ENCODE results near the gene SIGLECL1. TPM values are rescaled to one million over a fixed set of nuclear protein-coding genes. Genes with fewer than 3 reads are reported as not detected.

Gene SIGLECL1
- total and polyA plus RNA-seq, 2 donors from 2014 or later: not detected

GRCh38 chr19:51211833-51212232, 39.0 kb upstream of the SIGLECL1 start:
- peaks cover 0 to 4% (median 0%) of the 10 kb centered on the region in 3 donors for H3K9me3 ChIP-seq (ENCODE audit: control insufficient read depth in 2 of 3, insufficient read depth in 1 of 3, low read length in 3 of 3)
- H3K36me3 ChIP-seq (ENCODE audit: control insufficient read depth in 2 of 3, insufficient read depth in 3 of 3, low read length in 3 of 3): no peaks in the 10 kb centered on the region
- TF ChIP-seq CTCF (IDR thresholded peaks at IDR 0.05; ENCODE audit: borderline replicate concordance, extremely low read depth, insufficient read depth): no peak
- no peaks in the 10 kb centered on the region for H3K27me3 ChIP-seq (ENCODE audit: control insufficient read depth, insufficient read depth, low read length)
- DNase-seq: no peak
- H3K4me3 ChIP-seq (ENCODE audit: low read length in 3 of 3): no peak overlapping the region
- FAIRE-seq: no peak
- no peak overlapping the region for H3K27ac ChIP-seq (ENCODE audit: low read depth in 2 of 2, low read length in 2 of 2)
- H3K4me1 ChIP-seq (ENCODE audit: control insufficient read depth in 2 of 3, insufficient read depth in 2 of 3, low read depth in 1 of 3, low read length in 3 of 3): no peaks in the 10 kb centered on the region
- H3K9ac ChIP-seq (ENCODE audit: low read length in 3 of 3): no peak overlapping the region
- intact Hi-C loops (cut with DNase I): no loop called here

DNA sequence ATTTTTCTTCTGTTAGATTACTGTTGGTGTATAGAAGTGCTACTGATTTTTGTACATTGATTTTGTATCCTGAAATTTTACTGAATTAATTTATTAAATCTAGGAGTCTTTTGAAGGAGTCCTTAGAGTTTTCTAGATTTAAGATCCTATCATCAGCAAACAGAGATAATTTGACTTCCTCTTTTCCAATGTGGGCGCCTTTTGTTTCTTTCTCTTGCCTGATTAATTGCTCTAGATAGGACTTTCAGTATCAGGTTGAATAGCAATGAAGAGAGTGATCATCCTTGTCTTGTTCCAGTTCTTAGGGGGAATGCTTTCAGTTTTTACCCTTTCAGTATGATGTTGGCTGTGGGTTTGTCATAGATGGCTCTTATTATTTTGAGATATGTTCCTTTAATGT, 31.6 kb upstream of the SIGLECL1 start:
- FAIRE-seq: no peak
- no peaks in the 10 kb centered on the region for H3K36me3 ChIP-seq (ENCODE audit: control insufficient read depth in 2 of 3, insufficient read depth in 3 of 3, low read length in 3 of 3)
- no peak overlapping the region for H3K9ac ChIP-seq (ENCODE audit: low read length in 3 of 3)
- no peaks in the 10 kb centered on the region for H3K4me1 ChIP-seq (ENCODE audit: control insufficient read depth in 2 of 3, insufficient read depth in 2 of 3, low read depth in 1 of 3, low read length in 3 of 3)
- intact Hi-C loops (cut with DNase I): no loop called here
- no peaks in the 10 kb centered on the region for H3K27me3 ChIP-seq (ENCODE audit: control insufficient read depth, insufficient read depth, low read length)
- H3K27ac ChIP-seq (ENCODE audit: low read depth in 2 of 2, low read length in 2 of 2): no peak overlapping the region
- no peak for DNase-seq
- no peak overlapping the region for H3K4me3 ChIP-seq (ENCODE audit: low read length in 3 of 3)
- peaks cover 0 to 4% (median 0%) of the 10 kb centered on the region in 3 donors for H3K9me3 ChIP-seq (ENCODE audit: control insufficient read depth in 2 of 3, insufficient read depth in 1 of 3, low read length in 3 of 3)
- TF ChIP-seq CTCF (IDR thresholded peaks at IDR 0.05; ENCODE audit: borderline replicate concordance, extremely low read depth, insufficient read depth): no peak

- DNase-seq (no peak), FAIRE-seq (no peak)
- Histone ChIP-seq H3K27ac (ENCODE audit: low read depth in 2 of 2, low read length in 2 of 2) (no peak overlapping the region), H3K27me3 (ENCODE audit: control insufficient read depth, insufficient read depth, low read length) (no peaks in the 10 kb centered on the region), H3K9ac (ENCODE audit: low read length in 3 of 3) (no peak overlapping the region), H3K4me3 (ENCODE audit: low read length in 3 of 3) (no peak overlapping the region), H3K36me3 (ENCODE audit: control insufficient read depth in 2 of 3, insufficient read depth in 3 of 3, low read length in 3 of 3) (no peaks in the 10 kb centered on the region), H3K9me3 (ENCODE audit: control insufficient read depth in 2 of 3, insufficient read depth in 1 of 3, low read length in 3 of 3) (peaks cover 0 to under 1% (median 0%) of the 10 kb centered on the region in 3 donors), H3K4me1 (ENCODE audit: control insufficient read depth in 2 of 3, insufficient read depth in 2 of 3, low read depth in 1 of 3, low read length in 3 of 3) (no peaks in the 10 kb centered on the region)
- TF ChIP-seq CTCF (IDR thresholded peaks at IDR 0.05; ENCODE audit: borderline replicate concordance, extremely low read depth, insufficient read depth): no peak
- intact Hi-C loops (cut with DNase I): no loop called here
These were observed 30.9 kb upstream of the SIGLECL1 start for GRCh38 chr19:51219971-51220370.

GRCh38 chr19:51220996-51221395, 29.9 kb upstream of the SIGLECL1 start:
- Histone ChIP-seq H3K9ac (ENCODE audit: low read length in 3 of 3) (no peak overlapping the region), H3K9me3 (ENCODE audit: control insufficient read depth in 2 of 3, insufficient read depth in 1 of 3, low read length in 3 of 3) (no peaks in the 10 kb centered on the region), H3K4me1 (ENCODE audit: control insufficient read depth in 2 of 3, insufficient read depth in 2 of 3, low read depth in 1 of 3, low read length in 3 of 3) (no peaks in the 10 kb centered on the region), H3K27ac (ENCODE audit: low read depth in 2 of 2, low read length in 2 of 2) (no peak overlapping the region), H3K4me3 (ENCODE audit: low read length in 3 of 3) (no peak overlapping the region), H3K36me3 (ENCODE audit: control insufficient read depth in 2 of 3, insufficient read depth in 3 of 3, low read length in 3 of 3) (no peaks in the 10 kb centered on the region), H3K27me3 (ENCODE audit: control insufficient read depth, insufficient read depth, low read length) (no peaks in the 10 kb centered on the region)
- intact Hi-C loops (cut with DNase I): no loop called here
- TF ChIP-seq CTCF (IDR thresholded peaks at IDR 0.05; ENCODE audit: borderline replicate concordance, extremely low read depth, insufficient read depth): no peak
- DNase-seq (no peak), FAIRE-seq (no peak)
